LNCAP (cell line): ENCODE results near the gene BTBD10.

Experiments used
- CTCF ChIP-seq: fragments of 450-650 bp; IDR thresholded peaks from 2 replicates; pipeline ENCODE4 v1.5.1; 2017; ENCODE audit warnings: mild to moderate bottlenecking

The BTBD10 gene

GRCh38 chr11:13354335-13354734 is 108.7 kb downstream of the BTBD10 start:
- peak; percentile 41; the same call in 1 of the 2 replicates for TF ChIP-seq CTCF

- no peak for TF ChIP-seq CTCF
Observed at GRCh38 chr11:13352711-13353110, 110.3 kb downstream of the BTBD10 start.

GRCh38 chr11:13349581-13349980 is 113.4 kb downstream of the BTBD10 start:
- TF ChIP-seq CTCF: no peak

- TF ChIP-seq CTCF: no peak
Observed at GRCh38 chr11:13349046-13349445, 114.0 kb downstream of the BTBD10 start.

GRCh38 chr11:13348305-13348704 is 114.7 kb downstream of the BTBD10 start:
- no peak for TF ChIP-seq CTCF

- TF ChIP-seq CTCF: no peak
Observed at GRCh38 chr11:13347901-13348300, 115.1 kb downstream of the BTBD10 start.

- no peak for TF ChIP-seq CTCF
Observed at GRCh38 chr11:13346470-13346869, 116.6 kb downstream of the BTBD10 start.

GRCh38 chr11:13344818-13345217 is 118.2 kb downstream of the BTBD10 start:
- no peak for TF ChIP-seq CTCF
